ENCODE results near the gene ZNF516. TPM values are rescaled to one million over a fixed set of nuclear protein-coding genes. Genes with fewer than 3 reads are reported as not detected.

ZNF516 gene
- total and polyA plus RNA-seq, 2 experiments from 2014 or later, result 18.2 to 29.2 TPM

DNA sequence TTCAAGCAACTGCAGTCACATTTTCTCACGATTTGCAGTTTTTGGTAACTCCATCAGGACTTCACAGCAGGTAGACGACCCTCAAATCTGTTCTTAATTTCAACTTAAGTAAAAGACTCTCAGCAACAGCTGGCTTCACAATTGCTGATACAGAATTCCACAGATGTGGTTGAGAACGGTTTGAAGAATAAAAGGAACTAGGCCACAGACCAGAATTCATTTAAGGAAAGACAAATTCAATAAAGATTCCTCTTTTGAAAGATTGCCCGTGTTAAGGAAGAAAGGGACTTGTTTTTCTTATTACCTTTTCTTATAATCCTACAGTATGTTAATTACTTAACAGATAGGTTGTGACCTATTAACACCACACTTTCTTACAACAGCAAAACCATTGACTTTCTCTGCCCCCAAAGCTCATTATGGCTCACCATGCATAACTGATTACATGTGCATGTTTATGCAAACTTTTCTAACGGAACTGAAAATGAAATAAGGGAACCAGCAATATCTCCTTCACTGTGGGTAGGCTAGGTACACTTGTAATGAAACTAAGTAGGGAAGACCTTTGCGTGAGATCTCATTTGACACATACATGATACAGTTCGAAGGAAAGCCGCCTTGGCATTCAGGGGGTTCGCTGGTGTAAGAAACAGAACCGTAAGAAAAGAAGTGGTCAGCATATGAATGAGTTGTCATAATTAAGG is 4.7 kb upstream of the ZNF516 start:
- Histone ChIP-seq H3K79me2 (no peaks in the 10 kb centered on the region), H3K27me3 (no peaks in the 10 kb centered on the region), H2AFZ (no peak overlapping the region), H3K9me3 (ENCODE audit: low read depth) (no peaks in the 10 kb centered on the region), H3K9me2 (replicated peaks; ENCODE audit: insufficient read depth) (no peaks in the 10 kb centered on the region), H3K27ac (no peak overlapping the region), H3K4me1 (ENCODE audit: insufficient read depth) (peaks cover 12% of the 10 kb centered on the region), H3K4me2 (no peak overlapping the region), H3K36me3 (replicated peaks; ENCODE audit: insufficient read depth, low read depth) (no peaks in the 10 kb centered on the region), H3K4me3 (no peak overlapping the region), H4K20me1 (ENCODE audit: insufficient read depth, poor library complexity, severe bottlenecking) (no peaks in the 10 kb centered on the region)
- TF ChIP-seq, protein P1, sequence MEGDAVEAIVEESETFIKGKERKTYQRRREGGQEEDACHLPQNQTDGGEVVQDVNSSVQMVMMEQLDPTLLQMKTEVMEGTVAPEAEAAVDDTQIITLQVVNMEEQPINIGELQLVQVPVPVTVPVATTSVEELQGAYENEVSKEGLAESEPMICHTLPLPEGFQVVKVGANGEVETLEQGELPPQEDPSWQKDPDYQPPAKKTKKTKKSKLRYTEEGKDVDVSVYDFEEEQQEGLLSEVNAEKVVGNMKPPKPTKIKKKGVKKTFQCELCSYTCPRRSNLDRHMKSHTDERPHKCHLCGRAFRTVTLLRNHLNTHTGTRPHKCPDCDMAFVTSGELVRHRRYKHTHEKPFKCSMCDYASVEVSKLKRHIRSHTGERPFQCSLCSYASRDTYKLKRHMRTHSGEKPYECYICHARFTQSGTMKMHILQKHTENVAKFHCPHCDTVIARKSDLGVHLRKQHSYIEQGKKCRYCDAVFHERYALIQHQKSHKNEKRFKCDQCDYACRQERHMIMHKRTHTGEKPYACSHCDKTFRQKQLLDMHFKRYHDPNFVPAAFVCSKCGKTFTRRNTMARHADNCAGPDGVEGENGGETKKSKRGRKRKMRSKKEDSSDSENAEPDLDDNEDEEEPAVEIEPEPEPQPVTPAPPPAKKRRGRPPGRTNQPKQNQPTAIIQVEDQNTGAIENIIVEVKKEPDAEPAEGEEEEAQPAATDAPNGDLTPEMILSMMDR (IDR thresholded peaks at IDR 0.05; ENCODE audit: poor library complexity), result no peak
- TF ChIP-seq EZH2 (IDR thresholded peaks at IDR 0.05; ENCODE audit: borderline replicate concordance) (no peak), EZH2phosphoT487 (IDR thresholded peaks at IDR 0.05; ENCODE audit: low read depth, severe bottlenecking, unreplicated experiment) (no peak)
- DNase-seq (ENCODE audit: low spot score), result no peak
- WGBS (ENCODE audit: low lambda C conversion rate, missing lambda C conversion rate), result 72% methylated on average over 10 of the region's 10 CpGs

DNA sequence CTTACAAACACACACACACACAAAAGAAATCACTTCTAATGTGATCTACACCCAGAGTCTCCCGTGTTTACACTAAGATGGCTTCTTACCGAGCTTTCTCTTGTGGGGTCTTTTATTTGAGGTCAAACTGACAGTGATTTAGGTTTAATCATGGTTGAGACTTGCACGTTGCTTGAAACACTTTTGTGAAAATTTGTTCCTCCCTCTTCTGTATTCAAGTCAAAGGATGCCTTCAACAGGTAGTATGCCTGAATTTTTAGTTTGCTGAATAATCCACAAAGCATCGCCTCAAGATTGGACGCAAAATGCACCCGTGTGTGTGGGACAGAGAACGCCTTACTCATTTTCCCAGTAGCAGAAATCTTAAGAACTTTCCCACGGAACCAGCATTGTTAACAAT is 4.0 kb upstream of the ZNF516 start:
- H3K36me3 ChIP-seq (replicated peaks; ENCODE audit: insufficient read depth, low read depth), result no peaks in the 10 kb centered on the region
- no peak overlapping the region for H3K4me2 ChIP-seq
- H3K4me1 ChIP-seq (ENCODE audit: insufficient read depth), result peaks cover 11% of the 10 kb centered on the region
- H3K27ac ChIP-seq, result no peak overlapping the region
- no peak for DNase-seq (ENCODE audit: low spot score)
- no peak overlapping the region for H2AFZ ChIP-seq
- TF ChIP-seq EZH2phosphoT487 (IDR thresholded peaks at IDR 0.05; ENCODE audit: low read depth, severe bottlenecking, unreplicated experiment) (no peak), EZH2 (IDR thresholded peaks at IDR 0.05; ENCODE audit: borderline replicate concordance) (no peak)
- TF ChIP-seq, protein P1 (IDR thresholded peaks at IDR 0.05; ENCODE audit: poor library complexity), result no peak
- no peaks in the 10 kb centered on the region for H4K20me1 ChIP-seq (ENCODE audit: insufficient read depth, poor library complexity, severe bottlenecking)
- H3K4me3 ChIP-seq, result no peak overlapping the region
- no peaks in the 10 kb centered on the region for H3K9me2 ChIP-seq (replicated peaks; ENCODE audit: insufficient read depth)
- WGBS (ENCODE audit: low lambda C conversion rate, missing lambda C conversion rate), result 75% methylated on average over 8 of the region's 8 CpGs
- H3K27me3 ChIP-seq, result no peaks in the 10 kb centered on the region
- no peaks in the 10 kb centered on the region for H3K9me3 ChIP-seq (ENCODE audit: low read depth)
- no peaks in the 10 kb centered on the region for H3K79me2 ChIP-seq

DNA sequence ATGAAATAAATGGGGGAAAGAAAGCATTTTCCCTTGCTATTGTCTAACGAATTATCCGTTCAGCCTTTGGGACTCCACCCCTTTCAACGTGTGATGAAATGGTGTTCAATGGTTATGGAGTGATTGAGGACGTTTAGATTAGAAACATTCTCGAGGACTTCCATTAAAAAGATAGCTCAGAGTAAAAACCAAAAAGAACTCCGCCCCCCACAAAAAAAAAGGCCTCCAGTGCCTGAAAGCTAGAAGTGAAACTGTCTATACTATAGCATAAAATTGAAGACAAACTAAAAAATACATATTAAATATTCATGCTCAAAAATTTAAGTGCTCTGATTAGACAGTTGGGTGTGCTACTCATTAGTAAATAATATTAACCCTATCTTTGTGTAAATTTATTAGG is 3.0 kb upstream of the ZNF516 start:
- no peak overlapping the region for H2AFZ ChIP-seq

More for the DNA sequence above, 3.0 kb upstream of the ZNF516 start:
- WGBS (ENCODE audit: low lambda C conversion rate, missing lambda C conversion rate), result 58% methylated on average over 6 of the region's 6 CpGs
- no peaks in the 10 kb centered on the region for H3K9me3 ChIP-seq (ENCODE audit: low read depth)
- no peak for TF ChIP-seq EZH2 (IDR thresholded peaks at IDR 0.05; ENCODE audit: borderline replicate concordance)
- TF ChIP-seq EZH2phosphoT487 (IDR thresholded peaks at IDR 0.05; ENCODE audit: low read depth, severe bottlenecking, unreplicated experiment), result no peak
- TF ChIP-seq, protein P1 (IDR thresholded peaks at IDR 0.05; ENCODE audit: poor library complexity), result no peak
- H3K4me2 ChIP-seq, result no peak overlapping the region
- H3K27me3 ChIP-seq, result no peaks in the 10 kb centered on the region
- no peaks in the 10 kb centered on the region for H3K9me2 ChIP-seq (replicated peaks; ENCODE audit: insufficient read depth)
- H3K4me1 ChIP-seq (ENCODE audit: insufficient read depth), result peaks cover 6% of the 10 kb centered on the region
- H3K36me3 ChIP-seq (replicated peaks; ENCODE audit: insufficient read depth, low read depth), result no peaks in the 10 kb centered on the region
- H3K27ac ChIP-seq, result no peak overlapping the region
- H3K4me3 ChIP-seq, result no peak overlapping the region
- H4K20me1 ChIP-seq (ENCODE audit: insufficient read depth, poor library complexity, severe bottlenecking), result no peaks in the 10 kb centered on the region
- H3K79me2 ChIP-seq, result no peaks in the 10 kb centered on the region
- no peak for DNase-seq (ENCODE audit: low spot score)

All from hepatocyte (in vitro differentiated cells).